GM12865 (cell line): Measurements from ENCODE around the gene MAPKBP1.

ENCODE experiments used
- DNase-seq: peaks from one replicate; pipeline ENCODE4 v3.0.0; 2010; ENCODE audit warnings: low read depth
- H3K4me3 ChIP-seq: 2 replicates; pipeline ENCODE4 v1.5.1; 2011; ENCODE audit warnings: mild to moderate bottlenecking, low read depth, low read length, control low read depth
- CTCF ChIP-seq: IDR thresholded peaks from 2 replicates; pipeline ENCODE4 v1.5.1; 2011; ENCODE audit warnings: low read length, control low read depth, low read depth, inconsistent platforms; ENCODE audit not compliant: insufficient read depth; ENCODE audit errors: missing control alignments

MAPKBP1 gene

GRCh38 chr15:41840673-41841072 lies 66.4 kb downstream of the MAPKBP1 start:
- no peak for TF ChIP-seq CTCF
- DNase-seq: no peak
- H3K4me3 ChIP-seq: no peak overlapping the region

- no peak for DNase-seq
- no peak for TF ChIP-seq CTCF
- no peak overlapping the region for H3K4me3 ChIP-seq
Observed at GRCh38 chr15:41841131-41841530, 66.8 kb downstream of the MAPKBP1 start.

GRCh38 chr15:41842229-41842628 lies 67.9 kb downstream of the MAPKBP1 start:
- TF ChIP-seq CTCF: no peak
- H3K4me3 ChIP-seq: no peak overlapping the region
- DNase-seq: no peak

- H3K4me3 ChIP-seq: no peak overlapping the region
- no peak for DNase-seq
- TF ChIP-seq CTCF: no peak
Observed at GRCh38 chr15:41843571-41843970, 69.3 kb downstream of the MAPKBP1 start.

GRCh38 chr15:41844814-41845213 lies 70.5 kb downstream of the MAPKBP1 start:
- no peak for TF ChIP-seq CTCF

GRCh38 chr15:41847206-41847605 lies 72.9 kb downstream of the MAPKBP1 start:
- H3K4me3 ChIP-seq: no peak overlapping the region
- no peak for TF ChIP-seq CTCF
- no peak for DNase-seq

More at GRCh38 chr15:41844814-41845213, 70.5 kb downstream of the MAPKBP1 start:
- no peak overlapping the region for H3K4me3 ChIP-seq
- no peak for DNase-seq

GRCh38 chr15:41847981-41848380 lies 73.7 kb downstream of the MAPKBP1 start:
- TF ChIP-seq CTCF: no peak
- H3K4me3 ChIP-seq: no peak overlapping the region
- DNase-seq: no peak
